OCI-LY1 (cell line): ENCODE data around the gene TXNDC2.

Experiments used
- H2AFZ ChIP-seq: fragments of 200-600 bp; sonication (generic), shearing (Covaris generic); 2 replicates; pipeline ENCODE4 v1.6.0; 2014; ENCODE audit warnings: antibody characterized with exemption, mild to moderate bottlenecking, low read length
- H3F3A ChIP-seq: fragments of 200-600 bp; sonication (generic), shearing (Covaris generic); 2 replicates; pipeline ENCODE4 v1.6.0; 2014; ENCODE audit warnings: mild to moderate bottlenecking, antibody characterized with exemption, low read length, moderate library complexity; ENCODE audit not compliant: insufficient read depth
- H3K27ac ChIP-seq: fragments of 200-600 bp; sonication (generic); 2 replicates; pipeline ENCODE4 v1.5.1; 2014; ENCODE audit warnings: low read length, mixed run types, mild to moderate bottlenecking, low read depth; ENCODE audit not compliant: poor library complexity, severe bottlenecking
- H3K27me3 ChIP-seq: fragments of 200-600 bp; sonication (generic); 2 replicates; pipeline ENCODE4 v1.6.0; 2014; ENCODE audit warnings: antibody characterized with exemption, mild to moderate bottlenecking, low read length, moderate library complexity; ENCODE audit not compliant: insufficient read depth
- H3K36me3 ChIP-seq: fragments of 200-600 bp; sonication (generic); 2 replicates; pipeline ENCODE4 v1.6.1; 2014; ENCODE audit warnings: mild to moderate bottlenecking, antibody characterized with exemption, low read length, moderate library complexity, mixed read lengths; ENCODE audit not compliant: insufficient read depth
- H3K4me1 ChIP-seq: fragments of 200-600 bp; sonication (generic); 2 replicates; pipeline ENCODE4 v1.5.1; 2014; ENCODE audit warnings: mild to moderate bottlenecking, low read length, moderate library complexity; ENCODE audit not compliant: insufficient read depth, severe bottlenecking
- H3K4me2 ChIP-seq: fragments of 200-600 bp; sonication (generic), shearing (Covaris generic); 2 replicates; pipeline ENCODE4 v1.6.1; 2014; ENCODE audit warnings: low read length
- H3K4me3 ChIP-seq: fragments of 200-600 bp; sonication (generic); 2 replicates; pipeline ENCODE4 v1.5.1; 2014; ENCODE audit warnings: low read length, low read depth, mild to moderate bottlenecking, mixed read lengths; ENCODE audit not compliant: poor library complexity, severe bottlenecking
- H3K79me2 ChIP-seq: fragments of 200-600 bp; shearing (Covaris generic); 2 replicates; pipeline ENCODE4 v1.6.1; 2016; ENCODE audit warnings: mixed run types, low read length, mixed read lengths; ENCODE audit not compliant: insufficient read depth
- H3K9ac ChIP-seq: fragments of 200-600 bp; sonication (generic), shearing (Covaris generic); 2 replicates; pipeline ENCODE4 v1.6.1; 2014; ENCODE audit warnings: mild to moderate bottlenecking, low read length, mixed read lengths
- H3K9me2 ChIP-seq: fragments of 200-600 bp; sonication (generic), shearing (Covaris generic); 2 replicates; pipeline ENCODE4 v1.6.1; 2014; ENCODE audit warnings: low read depth, mild to moderate bottlenecking, low read length, mixed read lengths
- H3K9me3 ChIP-seq: fragments of 200-600 bp; shearing (Covaris generic); 2 replicates; pipeline ENCODE4 v1.6.1; 2014; ENCODE audit warnings: low read length, mixed read lengths
- H4K20me1 ChIP-seq: fragments of 200-600 bp; sonication (generic), shearing (Covaris generic); 2 replicates; pipeline ENCODE4 v1.6.0; 2016; ENCODE audit warnings: mild to moderate bottlenecking, low read length; ENCODE audit not compliant: insufficient read depth
- CTCF ChIP-seq: fragments of 200-600 bp; sonication (generic), shearing (Covaris generic); IDR thresholded peaks from 2 replicates; pipeline ENCODE4 v1.5.1; 2017; ENCODE audit warnings: mild to moderate bottlenecking, antibody characterized with exemption, low read length, moderate library complexity, mixed read lengths
- EZH2 ChIP-seq: fragments of 200-600 bp; sonication (generic), shearing (Covaris generic); IDR thresholded peaks from 2 replicates; pipeline ENCODE4 v1.8.0; 2017; ENCODE audit warnings: borderline replicate concordance, mixed run types, mild to moderate bottlenecking, antibody characterized with exemption, low read length, moderate library complexity, mixed read lengths

TXNDC2 gene

GRCh38 chr18:9852266-9853081, 33.3 kb upstream of the TXNDC2 start:
- no peaks in the 10 kb centered on the region for H3K9me2 ChIP-seq
- no peaks in the 10 kb centered on the region for H3K79me2 ChIP-seq
- no peaks in the 10 kb centered on the region for H3K9me3 ChIP-seq
- H4K20me1 ChIP-seq: no peaks in the 10 kb centered on the region
- no peaks in the 10 kb centered on the region for H3K36me3 ChIP-seq
- no peak overlapping the region for H3K4me2 ChIP-seq
- TF ChIP-seq EZH2 (no peak), CTCF (no peak)
- no peaks in the 10 kb centered on the region for H3K4me1 ChIP-seq
- H3K27ac ChIP-seq: no peak overlapping the region
- H3F3A ChIP-seq: no peaks in the 10 kb centered on the region
- H3K9ac ChIP-seq: no peak overlapping the region
- no peaks in the 10 kb centered on the region for H3K27me3 ChIP-seq
- H3K4me3 ChIP-seq: no peak overlapping the region
- H2AFZ ChIP-seq: no peak overlapping the region

- Histone ChIP-seq H2AFZ (no peak overlapping the region), H3K4me3 (no peak overlapping the region), H3K9me3 (no peaks in the 10 kb centered on the region), H4K20me1 (no peaks in the 10 kb centered on the region), H3K27ac (no peak overlapping the region), H3K79me2 (no peaks in the 10 kb centered on the region), H3K27me3 (no peaks in the 10 kb centered on the region), H3K4me1 (no peaks in the 10 kb centered on the region), H3K4me2 (no peak overlapping the region), H3K9me2 (no peaks in the 10 kb centered on the region), H3K9ac (no peak overlapping the region), H3K36me3 (no peaks in the 10 kb centered on the region), H3F3A (no peaks in the 10 kb centered on the region)
- TF ChIP-seq EZH2 (no peak), CTCF (no peak)
Measured at GRCh38 chr18:9854801-9855676, 30.7 kb upstream of the TXNDC2 start.

GRCh38 chr18:9855681-9856080, 30.1 kb upstream of the TXNDC2 start:
- no peak overlapping the region for H2AFZ ChIP-seq
- H3K4me3 ChIP-seq: no peak overlapping the region
- H3K9ac ChIP-seq: no peak overlapping the region
- no peak overlapping the region for H3K4me2 ChIP-seq
- no peaks in the 10 kb centered on the region for H3K36me3 ChIP-seq
- no peaks in the 10 kb centered on the region for H3F3A ChIP-seq
- H3K27ac ChIP-seq: no peak overlapping the region
- no peaks in the 10 kb centered on the region for H3K27me3 ChIP-seq
- H4K20me1 ChIP-seq: no peaks in the 10 kb centered on the region
- TF ChIP-seq CTCF (no peak), EZH2 (no peak)
- H3K79me2 ChIP-seq: no peaks in the 10 kb centered on the region
- no peaks in the 10 kb centered on the region for H3K9me2 ChIP-seq
- no peaks in the 10 kb centered on the region for H3K9me3 ChIP-seq
- H3K4me1 ChIP-seq: no peaks in the 10 kb centered on the region
